Stimulated activated effector memory CD8-positive, alpha-beta T cell treated with anti-CD3 and anti-CD28 coated beads, Interleukin-12 subunit alpha, Interleukin-12 subunit beta, amount 100 ng/mL, for 72 hours (primary cell): ENCODE results near the gene ARHGAP42.

ENCODE experiments used
- ATAC-seq: fragments of 150-1000 bp; cut with Tn5 transposase; 2 replicates; pipeline ENCODE4 v1.10.0; 2021
- DNase-seq, 2 donors: peaks; one replicate each; pipeline ENCODE4 v3.0.0; 2021 to 2022; ENCODE audit warnings: low spot score in 2 of 2
- H3K27ac Mint-ChIP-seq: one replicate; pipeline ENCODE4 v1.8.0; 2022; ENCODE audit warnings: mild to moderate bottlenecking, mixed read lengths
- H3K36me3 Mint-ChIP-seq: one replicate; pipeline ENCODE4 v1.8.0; 2022; ENCODE audit warnings: mild to moderate bottlenecking, mixed read lengths
- H3K4me1 Mint-ChIP-seq: one replicate; pipeline ENCODE4 v1.8.0; 2022; ENCODE audit warnings: mixed read lengths
- H3K4me3 Mint-ChIP-seq: one replicate; pipeline ENCODE4 v1.8.0; 2022; ENCODE audit warnings: mild to moderate bottlenecking, mixed read lengths
- H3K9me3 Mint-ChIP-seq: one replicate; pipeline ENCODE4 v1.8.0; 2022; ENCODE audit warnings: mixed read lengths

The ARHGAP42 gene

GRCh38 chr11:100833276-100833675, 146.2 kb downstream of the ARHGAP42 start:
- Mint-ChIP-seq H3K4me3 (no peak overlapping the region), H3K9me3 (peaks cover 9% of the 10 kb centered on the region), H3K4me1 (no peaks in the 10 kb centered on the region), H3K27ac (no peak overlapping the region), H3K36me3 (no peaks in the 10 kb centered on the region)
- ATAC-seq (no peak), DNase-seq (no peak)

- peaks cover 10% of the 10 kb centered on the region for H3K9me3 Mint-ChIP-seq
- H3K36me3 Mint-ChIP-seq = no peaks in the 10 kb centered on the region
- ATAC-seq = no peak
- no peak overlapping the region for H3K27ac Mint-ChIP-seq
- no peaks in the 10 kb centered on the region for H3K4me1 Mint-ChIP-seq
- no peak for DNase-seq
- no peak overlapping the region for H3K4me3 Mint-ChIP-seq
Measured at GRCh38 chr11:100835854-100836253, 148.8 kb downstream of the ARHGAP42 start.

DNA sequence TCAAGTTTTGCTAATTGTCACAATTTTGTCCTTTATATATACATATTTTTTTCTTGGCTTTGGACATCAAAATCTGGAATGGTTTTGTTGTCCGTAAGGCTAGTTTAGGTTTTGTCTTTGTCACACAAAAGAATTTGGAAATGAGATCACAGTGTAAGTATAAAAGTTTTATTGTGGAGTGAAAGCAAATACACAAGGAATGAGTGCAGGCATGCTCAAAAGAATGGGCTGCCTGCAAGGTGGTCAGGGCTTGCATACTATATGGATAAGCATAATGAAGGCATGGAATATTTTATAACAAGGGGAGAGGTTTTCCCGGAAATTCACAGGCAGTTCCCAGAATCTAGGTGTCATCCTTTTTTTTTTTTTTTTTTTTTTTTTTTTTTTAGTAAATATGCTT, 150.2 kb downstream of the ARHGAP42 start:
- Mint-ChIP-seq H3K4me3 (no peak overlapping the region), H3K9me3 (peaks cover 10% of the 10 kb centered on the region), H3K36me3 (no peaks in the 10 kb centered on the region), H3K27ac (no peak overlapping the region), H3K4me1 (no peaks in the 10 kb centered on the region)
- no peak for DNase-seq
- ATAC-seq = no peak

- Mint-ChIP-seq H3K4me1 (no peaks in the 10 kb centered on the region), H3K36me3 (no peaks in the 10 kb centered on the region), H3K4me3 (no peak overlapping the region), H3K9me3 (peaks cover 14% of the 10 kb centered on the region), H3K27ac (no peak overlapping the region)
- no peak for ATAC-seq
- DNase-seq = no peak
Measured at GRCh38 chr11:100841711-100842407, 154.8 kb downstream of the ARHGAP42 start.

DNA sequence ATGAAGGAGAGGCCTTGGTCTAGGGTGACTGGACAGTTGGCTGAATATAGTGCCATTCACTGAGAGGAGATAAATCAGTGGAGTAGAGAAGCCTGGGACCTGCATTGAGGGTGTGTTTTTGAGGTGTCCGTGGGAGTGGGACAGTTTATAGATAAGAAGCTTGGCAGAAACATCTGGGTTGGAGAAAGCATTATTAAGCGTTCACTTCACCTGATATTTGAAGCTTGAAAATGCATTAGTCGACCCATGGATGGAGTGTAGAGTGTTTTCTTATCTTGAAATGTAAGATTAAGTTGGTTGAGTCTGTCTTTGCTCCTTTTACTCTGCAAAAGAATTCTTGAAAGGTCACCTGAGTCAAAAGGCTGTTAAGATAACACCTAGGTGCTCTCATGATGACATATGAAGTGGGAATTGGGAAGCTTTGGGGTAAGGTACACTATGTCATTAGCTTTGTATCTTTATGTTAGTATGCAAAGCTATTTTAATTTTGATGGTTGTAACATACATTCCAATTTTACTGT, 160.7 kb downstream of the ARHGAP42 start:
- H3K9me3 Mint-ChIP-seq = peaks cover 15% of the 10 kb centered on the region
- no peak for ATAC-seq

DNA sequence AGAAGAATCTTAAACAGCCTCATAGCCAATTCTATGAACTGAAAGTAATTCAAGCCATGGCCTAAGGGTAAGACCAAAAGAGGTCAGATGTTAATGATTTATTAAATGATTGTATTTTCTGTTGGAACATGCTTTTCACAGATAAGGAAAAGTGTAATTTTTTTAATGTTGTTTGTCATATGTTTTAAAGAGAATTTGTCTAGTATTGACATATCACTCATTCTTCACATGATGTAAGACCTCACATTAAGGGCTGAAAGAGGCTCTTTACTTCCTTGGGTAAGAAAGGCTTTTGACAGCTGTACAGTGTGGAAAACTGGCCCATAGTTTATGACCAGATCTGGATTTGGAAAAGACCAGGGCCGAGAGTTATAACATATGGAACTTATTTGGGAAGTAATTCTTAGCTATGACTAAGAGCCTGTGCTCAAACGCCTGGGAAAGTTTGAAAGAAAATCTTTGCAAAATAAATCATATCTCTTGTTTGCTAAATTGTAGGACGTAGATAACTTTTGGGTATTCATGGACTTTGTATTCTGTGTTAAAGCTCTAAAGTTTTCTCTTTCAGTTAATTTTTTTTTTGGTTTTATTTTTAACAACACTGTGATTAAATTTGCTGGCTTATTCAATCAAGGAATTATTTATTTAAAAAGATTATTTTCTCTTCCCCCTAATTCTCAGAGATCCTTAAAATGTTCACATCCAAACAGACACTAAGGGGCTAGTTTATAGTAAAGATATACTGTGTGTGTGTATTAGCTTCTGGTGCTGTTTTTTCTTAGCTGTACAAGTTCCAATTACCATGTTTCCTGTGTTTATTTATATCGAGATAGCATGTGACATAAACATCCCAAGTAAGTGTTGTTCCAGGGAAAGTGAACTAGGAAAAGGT, 162.2 kb downstream of the ARHGAP42 start:
- H3K9me3 Mint-ChIP-seq = peaks cover 14% of the 10 kb centered on the region
- no peak for DNase-seq
- no peaks in the 10 kb centered on the region for H3K36me3 Mint-ChIP-seq
- no peaks in the 10 kb centered on the region for H3K4me1 Mint-ChIP-seq
- no peak overlapping the region for H3K4me3 Mint-ChIP-seq
- no peak overlapping the region for H3K27ac Mint-ChIP-seq
- ATAC-seq = no peak

More for the DNA sequence above, 160.7 kb downstream of the ARHGAP42 start:
- Mint-ChIP-seq H3K36me3 (no peaks in the 10 kb centered on the region), H3K4me1 (no peaks in the 10 kb centered on the region), H3K4me3 (no peak overlapping the region), H3K27ac (no peak overlapping the region)
- DNase-seq = no peak

GRCh38 chr11:100849901-100850235, 162.8 kb downstream of the ARHGAP42 start:
- peaks cover 16% of the 10 kb centered on the region for H3K9me3 Mint-ChIP-seq

GRCh38 chr11:100851147-100851546, 164.1 kb downstream of the ARHGAP42 start:
- ATAC-seq (no peak), DNase-seq (no peak)
- H3K36me3 Mint-ChIP-seq = no peaks in the 10 kb centered on the region
- no peak overlapping the region for H3K27ac Mint-ChIP-seq
- no peaks in the 10 kb centered on the region for H3K4me1 Mint-ChIP-seq
- peaks cover 16% of the 10 kb centered on the region for H3K9me3 Mint-ChIP-seq
- H3K4me3 Mint-ChIP-seq = no peak overlapping the region

More at GRCh38 chr11:100849901-100850235, 162.8 kb downstream of the ARHGAP42 start:
- Mint-ChIP-seq H3K27ac (no peak overlapping the region), H3K36me3 (no peaks in the 10 kb centered on the region), H3K4me3 (no peak overlapping the region), H3K4me1 (no peaks in the 10 kb centered on the region)
- DNase-seq (no peak), ATAC-seq (no peak)

DNA sequence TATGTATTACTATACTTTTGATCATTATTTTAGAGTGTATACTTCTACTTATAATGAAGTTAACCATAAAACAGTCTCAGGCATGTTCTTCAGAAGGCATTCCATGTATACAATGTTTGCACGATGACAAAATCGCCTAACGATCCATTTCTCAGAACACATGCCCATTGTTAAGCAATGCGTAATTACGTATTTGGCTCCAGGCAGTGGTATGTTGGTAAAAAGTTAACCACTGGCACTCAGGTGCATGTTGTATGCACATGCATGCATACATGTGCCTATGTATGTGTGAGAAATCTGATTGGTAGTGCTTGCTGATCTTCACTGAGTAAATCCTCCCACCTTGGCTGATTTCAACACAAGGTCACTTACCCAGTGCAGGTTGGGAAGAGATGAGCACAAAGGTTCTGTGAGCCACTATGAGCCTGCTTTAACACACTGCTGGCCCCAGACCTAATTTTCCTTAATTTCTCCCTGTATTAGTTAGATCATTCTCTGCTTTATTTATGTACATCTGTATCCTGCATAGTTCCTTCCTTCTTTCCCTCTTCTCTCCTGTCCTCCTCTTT, 164.6 kb downstream of the ARHGAP42 start:
- no peaks in the 10 kb centered on the region for H3K36me3 Mint-ChIP-seq
- H3K9me3 Mint-ChIP-seq = peaks cover 13% of the 10 kb centered on the region
- DNase-seq (no peak), ATAC-seq (no peak)
- H3K27ac Mint-ChIP-seq = no peak overlapping the region
- H3K4me3 Mint-ChIP-seq = no peak overlapping the region
- H3K4me1 Mint-ChIP-seq = no peaks in the 10 kb centered on the region

DNA sequence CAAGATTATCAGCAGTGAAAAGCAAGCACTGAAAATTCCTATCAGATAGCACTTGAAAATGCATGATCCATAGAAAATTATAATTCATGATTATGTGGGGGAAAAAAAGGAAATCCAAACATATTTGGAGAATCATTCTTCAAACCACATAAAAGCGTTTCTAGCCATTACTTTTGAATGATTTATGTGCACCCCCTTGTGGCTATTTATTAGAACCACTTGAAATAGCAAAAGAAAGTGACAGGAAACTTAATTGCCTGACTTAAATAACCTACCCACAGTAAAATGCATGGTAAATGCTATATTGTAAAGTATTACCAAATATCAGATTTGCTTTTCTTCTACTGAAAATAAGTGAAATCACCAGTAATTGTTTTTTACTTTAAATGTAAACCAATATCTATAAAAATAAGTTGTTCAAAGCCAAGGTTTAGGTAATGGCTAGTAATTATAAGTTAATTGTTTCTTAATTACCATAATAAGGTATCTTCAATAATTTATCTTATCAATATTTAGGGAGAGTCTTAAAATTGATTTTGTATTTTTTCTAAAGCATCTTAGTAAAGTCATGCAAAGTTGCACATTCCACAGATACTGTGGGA, 168.5 kb downstream of the ARHGAP42 start:
- DNase-seq = no peak
- no peak for ATAC-seq

GRCh38 chr11:100857236-100858005, 170.3 kb downstream of the ARHGAP42 start:
- Mint-ChIP-seq H3K27ac (no peak overlapping the region), H3K4me1 (no peaks in the 10 kb centered on the region), H3K36me3 (no peaks in the 10 kb centered on the region), H3K9me3 (peaks cover 22% of the 10 kb centered on the region), H3K4me3 (no peak overlapping the region)
- ATAC-seq (no peak), DNase-seq (no peak)

More for the DNA sequence above, 168.5 kb downstream of the ARHGAP42 start:
- Mint-ChIP-seq H3K36me3 (no peaks in the 10 kb centered on the region), H3K4me3 (no peak overlapping the region), H3K27ac (no peak overlapping the region), H3K4me1 (no peaks in the 10 kb centered on the region), H3K9me3 (peaks cover 18% of the 10 kb centered on the region)

- peaks cover 20% of the 10 kb centered on the region for H3K9me3 Mint-ChIP-seq
- no peak overlapping the region for H3K27ac Mint-ChIP-seq
- H3K4me3 Mint-ChIP-seq = no peak overlapping the region
- no peak for DNase-seq
- ATAC-seq = no peak
- no peaks in the 10 kb centered on the region for H3K36me3 Mint-ChIP-seq
- no peaks in the 10 kb centered on the region for H3K4me1 Mint-ChIP-seq
Measured at GRCh38 chr11:100860318-100861155, 173.4 kb downstream of the ARHGAP42 start.

- DNase-seq (no peak), ATAC-seq (no peak)
- Mint-ChIP-seq H3K27ac (no peak overlapping the region), H3K36me3 (no peaks in the 10 kb centered on the region), H3K4me3 (no peak overlapping the region), H3K9me3 (peaks cover 23% of the 10 kb centered on the region), H3K4me1 (no peaks in the 10 kb centered on the region)
Measured at GRCh38 chr11:100861212-100861611, 174.1 kb downstream of the ARHGAP42 start.

- no peak overlapping the region for H3K27ac Mint-ChIP-seq
- DNase-seq = no peak
- peaks cover 22% of the 10 kb centered on the region for H3K9me3 Mint-ChIP-seq
- H3K4me3 Mint-ChIP-seq = no peak overlapping the region
- no peaks in the 10 kb centered on the region for H3K4me1 Mint-ChIP-seq
- no peaks in the 10 kb centered on the region for H3K36me3 Mint-ChIP-seq
- no peak for ATAC-seq
Measured at GRCh38 chr11:100863080-100863581, 176.0 kb downstream of the ARHGAP42 start.
